HepG2 (cell line): ENCODE results near the gene ZBTB8B. TPM values are rescaled to one million over a fixed set of nuclear protein-coding genes. Genes with fewer than 3 reads are reported as not detected.

ENCODE experiments used
- ADNP ChIP-seq: sonication (generic); formaldehyde crosslinking; IDR thresholded peaks from 2 replicates; pipeline ENCODE4 v1.4.0; 2020; ENCODE audit warnings: missing genetic modification reagents
- CREM ChIP-seq, 2 experiments: sonication (generic) in 1 of 2; formaldehyde crosslinking in 1 of 2; IDR thresholded peaks; 2 replicates each; pipeline versions ENCODE4 v1.4.0 to v1.6.1; 2016 to 2020; ENCODE audit warnings: antibody characterized with exemption in 1 of 2, mild to moderate bottlenecking in 1 of 2, missing genetic modification reagents in 1 of 2
- GATAD1 ChIP-seq: IDR thresholded peaks from 2 replicates; pipeline ENCODE4 v1.6.1; 2016; ENCODE audit warnings: missing genetic modification reagents, missing compliant biosample characterization
- HNRNPL ChIP-seq: fragments of 200-400 bp; formaldehyde crosslinking; IDR thresholded peaks from 2 replicates; pipeline ENCODE4 v1.6.1; 2017; ENCODE audit warnings: mild to moderate bottlenecking, low read depth, low read length
- IKZF1 ChIP-seq: fragments of 450-650 bp; IDR thresholded peaks from 2 replicates; pipeline ENCODE4 v1.7.1; 2016
- KLF12 ChIP-seq: sonication (generic); formaldehyde crosslinking; IDR thresholded peaks from 2 replicates; pipeline ENCODE4 v1.4.0; 2020; ENCODE audit warnings: missing genetic modification reagents, borderline replicate concordance
- NFRKB ChIP-seq: fragments of 450-650 bp; IDR thresholded peaks from 2 replicates; pipeline ENCODE4 v1.6.1; 2017
- POLR2G ChIP-seq: fragments of 200-400 bp; formaldehyde crosslinking; IDR thresholded peaks from 2 replicates; pipeline ENCODE4 v1.6.1; 2018; ENCODE audit warnings: mild to moderate bottlenecking, low read depth, low read length, moderate library complexity
- REXO4 ChIP-seq: sonication (generic); formaldehyde crosslinking; IDR thresholded peaks from 2 replicates; pipeline ENCODE4 v1.8.0; 2022; ENCODE audit warnings: missing genetic modification reagents, mild to moderate bottlenecking, borderline replicate concordance
- SOX13 ChIP-seq, 3 experiments: fragments of 450-650 bp in 1 of 3; sonication (generic) in 1 of 3; formaldehyde crosslinking in 1 of 3; IDR thresholded peaks in 2 of 3; conservative IDR thresholded peaks in 1 of 3; 2 replicates each; pipeline versions ENCODE4 v1.5.0 to v1.6.1; 2016 to 2020; ENCODE audit warnings: antibody characterized with exemption in 1 of 3, mild to moderate bottlenecking in 1 of 3, missing compliant biosample characterization in 1 of 3, missing genetic modification reagents in 1 of 3, moderate library complexity in 1 of 3
- SP2 ChIP-seq: sonication (generic); formaldehyde crosslinking; IDR thresholded peaks from 2 replicates; pipeline ENCODE4 v1.5.1; 2020; ENCODE audit warnings: mild to moderate bottlenecking, missing genetic modification reagents
- STAG1 ChIP-seq: sonication (generic); formaldehyde crosslinking; IDR thresholded peaks from 2 replicates; pipeline ENCODE4 v1.4.0; 2020; ENCODE audit warnings: missing genetic modification reagents
- ZNF230 ChIP-seq: sonication (generic); formaldehyde crosslinking; IDR thresholded peaks from 2 replicates; pipeline ENCODE4 v1.4.0; 2020; ENCODE audit warnings: mild to moderate bottlenecking, missing genetic modification reagents
- ZNF564 ChIP-seq: sonication (generic); formaldehyde crosslinking; IDR thresholded peaks from 2 replicates; pipeline ENCODE4 v1.8.1; 2023; ENCODE audit warnings: mild to moderate bottlenecking, missing genetic modification reagents
- ZNF772 ChIP-seq: sonication (generic); formaldehyde crosslinking; IDR thresholded peaks from 2 replicates; pipeline ENCODE4 v1.5.0; 2020; ENCODE audit warnings: mild to moderate bottlenecking, missing genetic modification reagents
- ZNF780A ChIP-seq: sonication (generic); formaldehyde crosslinking; IDR thresholded peaks from 2 replicates; pipeline ENCODE4 v1.8.0; 2022; ENCODE audit warnings: mild to moderate bottlenecking, missing genetic modification reagents, moderate library complexity
- polyA plus RNA-seq, 8 experiments: library from polyadenylated mRNA; depleted of rRNA in 3 of 8; stranded (reverse) in 7 of 8; unstranded in 1 of 8; fragments of >200 nt; fragmentation: Illumina TruSeq in 4 of 8; extraction: Trizol in 4 of 8; gene quantifications; 2 replicates each; pipeline versions ENCODE4 v1.2.1 to v1.2.3, GENCODE V29; 2011 to 2016; ENCODE audit warnings: low read depth in 4 of 8, missing spikeins in 1 of 8, mixed read lengths in 1 of 8; ENCODE audit not compliant: insufficient read depth in 1 of 8
- total RNA-seq, 5 experiments: library from RNA; depleted of rRNA; stranded (reverse); fragments of >200 nt; fragmentation: Illumina TruSeq; extraction: Trizol; gene quantifications; 2 replicates each; pipeline ENCODE4 v1.2.3, GENCODE V29; 2016; ENCODE audit warnings: low read depth in 1 of 5
- TF ChIP-seq, protein P1 (sequence below): sonication (generic); formaldehyde crosslinking; IDR thresholded peaks from 2 replicates; pipeline ENCODE4 v1.4.0; 2020; ENCODE audit warnings: missing genetic modification reagents, borderline replicate concordance
- TF ChIP-seq, protein P2 (sequence below): IDR thresholded peaks from 2 replicates; pipeline ENCODE4 v1.6.1; 2016; ENCODE audit warnings: missing compliant biosample characterization, missing genetic modification reagents, borderline replicate concordance
- TF ChIP-seq, protein P3 (sequence below): sonication (generic); formaldehyde crosslinking; IDR thresholded peaks from 2 replicates; pipeline ENCODE4 v1.9.0; 2022; ENCODE audit warnings: low read depth, missing genetic modification reagents
- TF ChIP-seq, protein P4 (sequence below): sonication (generic); formaldehyde crosslinking; IDR thresholded peaks from 2 replicates; pipeline ENCODE4 v1.4.0; 2020; ENCODE audit warnings: missing genetic modification reagents, borderline replicate concordance

Gene ZBTB8B
- total and polyA plus RNA-seq, 2 of the 13 experiments (the other 11 are each of a cell fraction or from before 2014, with no cell fraction given), result under 0.01 to 0.02 TPM

DNA sequence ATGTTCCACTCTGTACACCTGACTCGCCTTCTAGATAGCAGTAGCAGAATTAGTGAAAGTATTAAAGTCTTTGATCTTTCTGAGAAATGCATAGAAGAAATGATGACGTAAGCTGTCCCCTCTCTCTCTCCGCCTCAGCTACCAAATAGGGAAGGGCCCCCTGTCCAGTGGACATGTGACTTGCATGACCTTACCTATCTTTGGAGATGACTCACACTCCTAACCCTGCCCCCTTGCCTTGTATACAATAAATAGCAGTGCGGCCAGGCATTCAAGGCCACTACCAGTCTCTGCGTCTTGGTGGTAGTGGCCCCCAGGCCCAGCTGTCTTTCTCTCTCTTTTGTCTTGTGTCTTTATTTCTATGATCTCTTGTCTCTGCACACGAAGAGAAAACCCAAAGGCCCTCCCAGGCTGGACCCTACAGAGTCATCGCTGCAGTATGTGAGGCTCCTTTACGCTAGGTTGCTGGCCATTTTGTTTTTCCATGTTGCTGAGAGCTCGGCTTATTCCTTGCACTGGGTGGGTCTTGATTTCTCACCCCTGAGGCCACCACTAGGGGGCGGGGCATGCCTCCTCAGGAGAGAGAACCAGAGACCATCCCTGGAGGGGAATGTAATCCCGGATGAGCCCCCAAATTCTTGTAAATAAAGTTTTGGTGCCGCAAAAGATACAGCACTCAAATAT, 16.0 kb upstream of the ZBTB8B start (continued):
- TF ChIP-seq, protein P1, sequence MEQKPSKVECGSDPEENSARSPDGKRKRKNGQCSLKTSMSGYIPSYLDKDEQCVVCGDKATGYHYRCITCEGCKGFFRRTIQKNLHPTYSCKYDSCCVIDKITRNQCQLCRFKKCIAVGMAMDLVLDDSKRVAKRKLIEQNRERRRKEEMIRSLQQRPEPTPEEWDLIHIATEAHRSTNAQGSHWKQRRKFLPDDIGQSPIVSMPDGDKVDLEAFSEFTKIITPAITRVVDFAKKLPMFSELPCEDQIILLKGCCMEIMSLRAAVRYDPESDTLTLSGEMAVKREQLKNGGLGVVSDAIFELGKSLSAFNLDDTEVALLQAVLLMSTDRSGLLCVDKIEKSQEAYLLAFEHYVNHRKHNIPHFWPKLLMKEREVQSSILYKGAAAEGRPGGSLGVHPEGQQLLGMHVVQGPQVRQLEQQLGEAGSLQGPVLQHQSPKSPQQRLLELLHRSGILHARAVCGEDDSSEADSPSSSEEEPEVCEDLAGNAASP (CRISPR knock-in tag), result 0 out of 2 replicates have a peak, but pooled peaks have one; percentile 6
- TF ChIP-seq ADNP (no peak), ZNF780A (CRISPR knock-in tag) (no peak), KLF12 (no peak), ZNF230 (CRISPR knock-in tag) (0 out of 2 replicates have a peak, but pooled peaks have one; percentile 29), SP2 (CRISPR knock-in tag) (no peak), CREM (IDR thresholded peaks at IDR 0.05) (0 out of 2 replicates have a peak, but pooled peaks have one; percentile 18), CREM (CRISPR knock-in tag; IDR thresholded peaks at IDR 0.05) (no peak), POLR2G (peak; percentile 42; the same call in 1 of the 2 replicates), IKZF1 (no peak), GATAD1 (CRISPR knock-in tag) (no peak), ZNF772 (CRISPR knock-in tag) (no peak), ZNF564 (CRISPR knock-in tag) (no peak), REXO4 (no peak), STAG1 (CRISPR knock-in tag) (peak; percentile 44), HNRNPL (no peak), NFRKB (no peak), SOX13 (IDR thresholded peaks at IDR 0.05) (no peak), SOX13 (CRISPR knock-in tag; conservative IDR thresholded peaks at IDR 0.05 in 1 of 2, IDR thresholded peaks at IDR 0.05 in 1 of 2) (no peak)
- TF ChIP-seq, protein P2, sequence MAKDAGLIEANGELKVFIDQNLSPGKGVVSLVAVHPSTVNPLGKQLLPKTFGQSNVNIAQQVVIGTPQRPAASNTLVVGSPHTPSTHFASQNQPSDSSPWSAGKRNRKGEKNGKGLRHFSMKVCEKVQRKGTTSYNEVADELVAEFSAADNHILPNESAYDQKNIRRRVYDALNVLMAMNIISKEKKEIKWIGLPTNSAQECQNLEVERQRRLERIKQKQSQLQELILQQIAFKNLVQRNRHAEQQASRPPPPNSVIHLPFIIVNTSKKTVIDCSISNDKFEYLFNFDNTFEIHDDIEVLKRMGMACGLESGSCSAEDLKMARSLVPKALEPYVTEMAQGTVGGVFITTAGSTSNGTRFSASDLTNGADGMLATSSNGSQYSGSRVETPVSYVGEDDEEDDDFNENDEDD (CRISPR knock-in tag), result no peak
- TF ChIP-seq, protein P3, sequence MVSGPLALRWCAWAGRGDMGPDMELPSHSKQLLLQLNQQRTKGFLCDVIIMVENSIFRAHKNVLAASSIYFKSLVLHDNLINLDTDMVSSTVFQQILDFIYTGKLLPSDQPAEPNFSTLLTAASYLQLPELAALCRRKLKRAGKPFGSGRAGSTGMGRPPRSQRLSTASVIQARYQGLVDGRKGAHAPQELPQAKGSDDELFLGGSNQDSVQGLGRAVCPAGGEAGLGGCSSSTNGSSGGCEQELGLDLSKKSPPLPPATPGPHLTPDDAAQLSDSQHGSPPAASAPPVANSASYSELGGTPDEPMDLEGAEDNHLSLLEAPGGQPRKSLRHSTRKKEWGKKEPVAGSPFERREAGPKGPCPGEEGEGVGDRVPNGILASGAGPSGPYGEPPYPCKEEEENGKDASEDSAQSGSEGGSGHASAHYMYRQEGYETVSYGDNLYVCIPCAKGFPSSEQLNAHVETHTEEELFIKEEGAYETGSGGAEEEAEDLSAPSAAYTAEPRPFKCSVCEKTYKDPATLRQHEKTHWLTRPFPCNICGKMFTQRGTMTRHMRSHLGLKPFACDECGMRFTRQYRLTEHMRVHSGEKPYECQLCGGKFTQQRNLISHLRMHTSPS (CRISPR knock-in tag), result no peak
- TF ChIP-seq, protein P4, sequence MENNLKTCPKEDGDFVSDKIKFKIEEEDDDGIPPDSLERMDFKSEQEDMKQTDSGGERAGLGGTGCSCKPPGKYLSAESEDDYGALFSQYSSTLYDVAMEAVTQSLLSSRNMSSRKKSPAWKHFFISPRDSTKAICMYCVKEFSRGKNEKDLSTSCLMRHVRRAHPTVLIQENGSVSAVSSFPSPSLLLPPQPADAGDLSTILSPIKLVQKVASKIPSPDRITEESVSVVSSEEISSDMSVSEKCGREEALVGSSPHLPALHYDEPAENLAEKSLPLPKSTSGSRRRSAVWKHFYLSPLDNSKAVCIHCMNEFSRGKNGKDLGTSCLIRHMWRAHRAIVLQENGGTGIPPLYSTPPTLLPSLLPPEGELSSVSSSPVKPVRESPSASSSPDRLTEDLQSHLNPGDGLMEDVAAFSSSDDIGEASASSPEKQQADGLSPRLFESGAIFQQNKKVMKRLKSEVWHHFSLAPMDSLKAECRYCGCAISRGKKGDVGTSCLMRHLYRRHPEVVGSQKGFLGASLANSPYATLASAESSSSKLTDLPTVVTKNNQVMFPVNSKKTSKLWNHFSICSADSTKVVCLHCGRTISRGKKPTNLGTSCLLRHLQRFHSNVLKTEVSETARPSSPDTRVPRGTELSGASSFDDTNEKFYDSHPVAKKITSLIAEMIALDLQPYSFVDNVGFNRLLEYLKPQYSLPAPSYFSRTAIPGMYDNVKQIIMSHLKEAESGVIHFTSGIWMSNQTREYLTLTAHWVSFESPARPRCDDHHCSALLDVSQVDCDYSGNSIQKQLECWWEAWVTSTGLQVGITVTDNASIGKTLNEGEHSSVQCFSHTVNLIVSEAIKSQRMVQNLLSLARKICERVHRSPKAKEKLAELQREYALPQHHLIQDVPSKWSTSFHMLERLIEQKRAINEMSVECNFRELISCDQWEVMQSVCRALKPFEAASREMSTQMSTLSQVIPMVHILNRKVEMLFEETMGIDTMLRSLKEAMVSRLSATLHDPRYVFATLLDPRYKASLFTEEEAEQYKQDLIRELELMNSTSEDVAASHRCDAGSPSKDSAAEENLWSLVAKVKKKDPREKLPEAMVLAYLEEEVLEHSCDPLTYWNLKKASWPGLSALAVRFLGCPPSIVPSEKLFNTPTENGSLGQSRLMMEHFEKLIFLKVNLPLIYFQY (CRISPR knock-in tag), result no peak
